Heart left ventricle (tissue), 16 donors: ENCODE results near the gene PALM. TPM values are rescaled to one million over a fixed set of nuclear protein-coding genes. Genes with fewer than 3 reads are reported as not detected.

Experiments
- ATAC-seq, 4 donors: fragments of 200-7000 bp; cut with Tn5 transposase; one replicate each; pipeline ENCODE4 v1.9.1; 2020 to 2022; ENCODE audit warnings: moderate library complexity in 4 of 4, mild to moderate bottlenecking in 3 of 4, moderate number of reproducible peaks in 1 of 4
- DNase-seq, 5 donors: peaks; one replicate each; pipeline ENCODE4 v3.0.0-alpha.2; 2020
- H3K27ac ChIP-seq, 12 donors: fragments of 200-600 bp; sonication (generic) in 4 of 12; one replicate each; pipeline versions ENCODE4 v1.5.0 to v1.8.0; 2016 to 2022; ENCODE audit warnings: mild to moderate bottlenecking in 2 of 12
- H3K27me3 ChIP-seq, 9 donors: fragments of 200-600 bp; sonication (generic) in 2 of 9; one replicate each; pipeline versions ENCODE4 v1.5.1 to v1.8.0; 2016 to 2022; ENCODE audit warnings: mild to moderate bottlenecking in 3 of 9
- H3K36me3 ChIP-seq, 9 donors: fragments of 200-600 bp; sonication (generic) in 2 of 9; one replicate each; pipeline versions ENCODE4 v1.5.0 to v1.8.0; 2018 to 2022; ENCODE audit warnings: mild to moderate bottlenecking in 2 of 9
- H3K4me1 ChIP-seq, 12 donors: fragments of 200-600 bp; sonication (generic) in 4 of 12; one replicate each; pipeline versions ENCODE4 v1.5.0 to v1.8.0; 2016 to 2022; ENCODE audit warnings: mild to moderate bottlenecking in 3 of 12
- H3K4me3 ChIP-seq, 12 donors: fragments of 200-600 bp; sonication (generic) in 4 of 12; one replicate each; pipeline versions ENCODE4 v1.5.0 to v1.8.0; 2017 to 2022; ENCODE audit warnings: mild to moderate bottlenecking in 9 of 12, moderate library complexity in 4 of 12
- H3K9me3 ChIP-seq, 12 donors: fragments of 200-600 bp; sonication (generic) in 4 of 12; one replicate each; pipeline versions ENCODE4 v1.5.0 to v1.8.0; 2016 to 2022; ENCODE audit warnings: mild to moderate bottlenecking in 1 of 12
- POLR2A ChIP-seq, 2 donors: fragments of 450-650 bp; IDR thresholded peaks; one replicate each; pipeline ENCODE4 v1.6.1; 2017; ENCODE audit warnings: antibody characterized with exemption in 2 of 2, mild to moderate bottlenecking in 2 of 2, moderate library complexity in 2 of 2
- WGBS, 4 donors: extraction: QIAGEN DNeasy Blood & Tissue Kit in 2 of 4; methylation state at CpG; one replicate each; pipeline versions ENCODE4 v1.1.5 to v1.1.7; 2013 to 2018; 5-methylcytosine and 5-hydroxymethylcytosine counted together
- intact Hi-C, 10 donors: fragments of 100-400 bp; cut with DNase I; formaldehyde crosslinking; loops; one replicate each; pipeline versions ENCODE4 v1.11.1 to v1.14.2; 2022
- polyA plus RNA-seq, 2 donors: library from polyadenylated mRNA; stranded (reverse); fragments of 200-250 nt; gene quantifications; one replicate each; pipeline ENCODE4 v1.2.3, GENCODE V29; 2013
- total RNA-seq, 9 donors: library from RNA; depleted of rRNA in 2 of 9; stranded (reverse); fragments of >200 nt in 2 of 9; fragmentation: NEBNext Ultra II Directional in 3 of 9; extraction: Animal tissue kit (Norgen Biotek cat#: 25700) in 3 of 9; gene quantifications; one replicate each; pipeline versions ENCODE4 v1.1.0 to v1.2.4, GENCODE V29; 2016 to 2023
- TF ChIP-seq, protein P1 (sequence below), 12 donors: fragments of 200-600 bp; sonication (generic) in 4 of 12; IDR thresholded peaks; one replicate each; pipeline versions ENCODE4 v1.5.0 to v1.8.0; 2018 to 2022; ENCODE audit warnings: antibody characterized with exemption in 12 of 12, mild to moderate bottlenecking in 5 of 12
- donor health status: ischemic (EF 13 %, LVEDD 7.1; RV severe dilation, severe dysfunction).
- donor health status: healthy with polysubstance abuse.
- donor health status: DM: no; HTN: yes; CAD: no.
- donor health status: DM: no; HTN: no; CAD: no.
- donor health status: ischemic (EF 25% LVEDD 6.9; RV normal size, moderate dysfunction).
- donor health status: ischemic (EF 25% LVEDD 5.7; RV mildly dilated, moderate dysfunction).
- donor health status: healthy.
- donor health status: DM: yes; HTN: yes; CAD: no.
- donor health status: ischemic (EF 35%, LVEDD 5.7; RV mildly dilated, moderate dysfunction).
- donor health status: nonischemic (EF 11% LVEDD 7.7; RV severe dilation, severe dysfunction).
- donor health status: DM: yes; HTN: yes; CAD: no.
- donor health status: PGD.
- donor health status: ischemic (EF 29% LVEDD 5.4; RV normal size, mild dysfunction).
- donor health status: nonischemic (EF 23%, LVEDD 6.1; RV moderate dilation, normal function).

The PALM gene
- total and polyA plus RNA-seq, 11 donors = 13.5 to 42.3 (median 23.3) TPM

DNA sequence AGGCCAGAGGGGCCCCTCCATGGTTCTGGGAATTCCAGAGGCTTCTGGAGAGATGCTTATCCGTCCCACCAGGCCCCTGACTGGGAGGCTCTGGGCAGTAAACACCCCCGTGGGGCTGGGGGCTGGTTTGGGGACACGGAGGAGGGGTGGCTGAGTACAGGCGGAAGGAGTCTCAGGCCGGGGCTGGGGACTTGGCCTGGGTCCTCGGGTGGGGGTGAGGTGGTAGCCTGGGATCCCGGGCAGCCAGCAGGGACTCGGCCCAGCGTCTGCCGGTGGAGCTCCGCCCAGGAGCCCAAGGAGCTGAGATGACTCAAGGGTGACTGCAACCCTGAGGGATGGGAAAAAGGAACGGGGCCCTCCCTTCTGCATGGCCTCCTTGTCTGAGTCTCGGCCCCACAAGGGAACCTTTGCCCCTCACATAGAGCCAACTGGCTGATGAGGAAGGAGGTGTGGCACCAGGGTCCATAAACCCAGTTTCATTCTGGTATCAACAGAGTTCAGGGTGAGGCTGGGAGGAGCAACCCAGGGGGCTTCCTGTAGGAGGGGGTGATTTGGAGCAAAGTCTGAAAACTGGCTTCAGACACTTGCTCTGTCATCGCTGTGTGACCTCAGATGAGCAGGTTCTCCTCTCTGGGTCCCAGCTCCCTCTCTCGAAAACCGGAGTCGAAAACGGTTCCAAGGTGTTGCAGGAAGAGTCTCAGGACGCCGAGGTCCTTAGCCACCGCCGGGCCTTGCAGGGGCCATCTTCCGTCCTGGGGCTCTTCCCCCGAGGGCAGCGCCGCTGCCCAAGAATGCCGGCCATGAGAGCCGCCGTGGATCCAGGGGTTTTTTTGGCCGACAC is 43.0 kb downstream of the PALM start:
- Histone ChIP-seq H3K27me3 (peaks cover 0 to 17% (median 0%) of the 10 kb centered on the region in 9 donors), H3K9me3 (peaks cover 0 to 11% (median 8%) of the 10 kb centered on the region in 12 donors), H3K36me3 (peaks cover 0 to 13% (median 0%) of the 10 kb centered on the region in 9 donors), H3K27ac (no peak overlapping the region), H3K4me1 (no peaks in the 10 kb centered on the region), H3K4me3 (no peak overlapping the region)
- intact Hi-C loops = no loop called here
- TF ChIP-seq POLR2A (IDR thresholded peaks at IDR 0.05) = no peak
- TF ChIP-seq, protein P1, sequence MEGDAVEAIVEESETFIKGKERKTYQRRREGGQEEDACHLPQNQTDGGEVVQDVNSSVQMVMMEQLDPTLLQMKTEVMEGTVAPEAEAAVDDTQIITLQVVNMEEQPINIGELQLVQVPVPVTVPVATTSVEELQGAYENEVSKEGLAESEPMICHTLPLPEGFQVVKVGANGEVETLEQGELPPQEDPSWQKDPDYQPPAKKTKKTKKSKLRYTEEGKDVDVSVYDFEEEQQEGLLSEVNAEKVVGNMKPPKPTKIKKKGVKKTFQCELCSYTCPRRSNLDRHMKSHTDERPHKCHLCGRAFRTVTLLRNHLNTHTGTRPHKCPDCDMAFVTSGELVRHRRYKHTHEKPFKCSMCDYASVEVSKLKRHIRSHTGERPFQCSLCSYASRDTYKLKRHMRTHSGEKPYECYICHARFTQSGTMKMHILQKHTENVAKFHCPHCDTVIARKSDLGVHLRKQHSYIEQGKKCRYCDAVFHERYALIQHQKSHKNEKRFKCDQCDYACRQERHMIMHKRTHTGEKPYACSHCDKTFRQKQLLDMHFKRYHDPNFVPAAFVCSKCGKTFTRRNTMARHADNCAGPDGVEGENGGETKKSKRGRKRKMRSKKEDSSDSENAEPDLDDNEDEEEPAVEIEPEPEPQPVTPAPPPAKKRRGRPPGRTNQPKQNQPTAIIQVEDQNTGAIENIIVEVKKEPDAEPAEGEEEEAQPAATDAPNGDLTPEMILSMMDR (IDR thresholded peaks at IDR 0.05) = no peak
- DNase-seq = peak in 1 of 5 donors; percentile 58
- WGBS, 4 donors = 65 to 84% (median 76%) methylated on average over 16 to 30 of the region's 30 CpGs
- ATAC-seq = peak in 2 of 4 donors; percentile 19 to 55

DNA sequence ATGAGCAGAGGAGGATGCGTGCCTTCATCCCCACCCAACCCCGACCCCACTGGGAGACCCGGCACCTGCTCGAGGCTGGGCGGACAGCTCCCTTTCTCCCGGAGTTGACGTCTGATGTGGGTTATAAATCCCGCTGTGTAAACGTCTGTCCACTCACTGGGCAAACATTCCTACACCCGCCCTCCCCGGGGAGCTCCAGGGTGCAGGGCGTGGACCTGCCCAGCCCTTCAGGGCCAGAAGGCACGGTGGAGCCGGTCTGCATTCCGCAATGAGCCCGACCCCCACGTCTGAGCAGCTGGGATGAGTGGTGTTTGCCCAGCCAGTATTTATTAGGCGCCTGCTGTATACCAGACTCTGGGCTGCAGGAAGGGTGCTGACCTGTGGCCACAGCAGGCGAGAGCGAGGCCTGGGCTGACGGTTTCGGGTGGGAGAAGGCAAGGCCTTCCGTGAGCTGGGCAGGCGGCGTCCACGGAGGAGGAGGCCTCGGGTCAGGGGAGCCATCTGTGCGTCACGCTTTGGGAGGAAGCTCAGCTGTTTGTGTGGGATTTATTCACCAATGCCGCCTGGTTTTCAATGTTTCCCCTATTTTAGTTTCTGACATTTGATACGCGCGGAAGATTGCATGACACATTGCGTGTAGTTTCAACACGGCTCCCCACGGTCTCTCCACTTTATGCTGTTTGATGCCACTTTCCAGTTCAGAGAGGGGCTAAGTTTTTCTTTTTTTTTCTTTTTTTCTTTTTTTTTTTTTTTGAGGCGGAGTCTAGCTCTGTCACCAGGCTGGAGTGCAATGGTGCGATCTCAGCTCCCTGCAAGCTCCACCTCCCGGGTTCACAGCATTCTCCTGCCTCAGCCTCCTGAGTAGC is 44.1 kb downstream of the PALM start:
- H3K4me3 ChIP-seq = no peak overlapping the region
- peaks cover 0 to 17% (median 0%) of the 10 kb centered on the region in 9 donors for H3K27me3 ChIP-seq
- H3K27ac ChIP-seq = peak overlapping the region in 4 of 12 donors; percentile 24 to 43 (median 36)
- no peaks in the 10 kb centered on the region for H3K4me1 ChIP-seq
- DNase-seq (peak in 2 of 5 donors; percentile 57 to 63), ATAC-seq (peak in 3 of 4 donors; percentile 20 to 57 (median 49))
- peaks cover 0 to 3% (median under 1%) of the 10 kb centered on the region in 12 donors for H3K9me3 ChIP-seq
- 50 to 56% (median 53%) methylated on average over 33 to 39 of the region's 39 CpGs for WGBS, 4 donors
- intact Hi-C loops = no loop called here
- TF ChIP-seq POLR2A (IDR thresholded peaks at IDR 0.05) = no peak
- TF ChIP-seq, protein P1 (IDR thresholded peaks at IDR 0.05) = no peak
- H3K36me3 ChIP-seq = peaks cover 0 to 2% (median 0%) of the 10 kb centered on the region in 9 donors

DNA sequence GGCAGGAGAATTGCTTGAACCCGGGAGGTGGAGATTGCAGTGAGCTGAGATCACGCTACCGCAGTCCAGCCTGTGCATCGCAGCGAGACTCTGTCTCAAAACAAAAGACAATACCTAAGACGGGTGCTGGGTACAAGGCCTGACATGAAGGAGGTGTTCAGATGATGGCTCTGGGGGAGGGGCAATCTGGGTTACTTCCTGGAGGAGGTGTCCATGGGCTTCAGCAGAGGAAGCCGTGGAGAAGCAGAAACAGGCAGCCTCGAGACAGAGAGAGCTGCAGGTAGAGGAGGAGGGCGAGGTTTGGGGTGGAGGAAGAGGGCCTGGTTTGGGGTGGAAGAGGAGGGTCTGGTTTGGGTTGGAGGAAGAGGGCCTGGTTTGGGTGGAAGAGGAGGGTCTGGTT is 45.8 kb downstream of the PALM start:
- ATAC-seq (no peak), DNase-seq (no peak)
- Histone ChIP-seq H3K4me1 (no peaks in the 10 kb centered on the region), H3K36me3 (no peaks in the 10 kb centered on the region), H3K27me3 (peaks cover 0 to 17% (median 0%) of the 10 kb centered on the region in 9 donors), H3K4me3 (no peak overlapping the region), H3K9me3 (peaks cover 0 to 15% (median 9%) of the 10 kb centered on the region in 12 donors), H3K27ac (no peak overlapping the region)
- 87 to 91% (median 88%) methylated on average over 9 of the region's 9 CpGs for WGBS, 4 donors
- intact Hi-C loops = no loop called here
- no peak for TF ChIP-seq POLR2A (IDR thresholded peaks at IDR 0.05)
- TF ChIP-seq, protein P1 (IDR thresholded peaks at IDR 0.05) = no peak

DNA sequence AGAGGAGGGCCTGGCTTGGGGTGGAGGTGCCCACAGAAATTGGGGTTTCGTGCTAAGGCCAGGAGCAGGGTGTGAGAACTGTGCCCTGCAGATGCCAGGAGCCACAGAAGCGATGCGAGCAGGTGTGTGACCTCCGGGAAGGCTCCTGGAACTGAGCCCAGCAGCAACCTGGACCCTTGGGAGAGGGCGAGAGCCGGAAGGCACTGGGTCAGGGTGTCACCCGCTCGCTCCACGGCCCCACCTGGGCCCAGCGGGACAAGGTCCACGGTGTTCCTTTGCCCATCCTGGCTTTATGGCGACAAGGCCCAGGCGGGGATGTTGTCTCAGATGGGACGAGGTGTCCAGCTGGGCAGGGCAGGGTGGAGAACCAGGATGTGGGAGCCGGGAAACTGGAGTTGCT is 46.3 kb downstream of the PALM start:
- Histone ChIP-seq H3K27ac (no peak overlapping the region), H3K27me3 (peaks cover 0 to 17% (median 0%) of the 10 kb centered on the region in 9 donors), H3K36me3 (no peaks in the 10 kb centered on the region), H3K9me3 (peaks cover 0 to 15% (median 9%) of the 10 kb centered on the region in 12 donors), H3K4me3 (no peak overlapping the region), H3K4me1 (no peaks in the 10 kb centered on the region)
- WGBS, 4 donors = 80 to 91% (median 83%) methylated on average over 11 to 15 of the region's 15 CpGs
- intact Hi-C loops = no loop called here
- ATAC-seq = no peak
- no peak for DNase-seq
- TF ChIP-seq, protein P1 (IDR thresholded peaks at IDR 0.05) = no peak
- no peak for TF ChIP-seq POLR2A (IDR thresholded peaks at IDR 0.05)
